ENCODE results near the gene PVALB. TPM values are rescaled to one million over a fixed set of nuclear protein-coding genes. Genes with fewer than 3 reads are reported as not detected.
A peak's percentile ranks its signal among the peaks of the same experiment; 100 is the strongest.

The PVALB gene
- total RNA-seq, 4 donors from 2014 or later = not detected

GRCh38 chr22:36764060-36764459, 52.8 kb downstream of the PVALB start:
- intact Hi-C loops (cut with DNase I) = loop anchor here (10.0 kb wide), 1 partner anchor 209 kb away; no protein-coding TSS in a partner anchor
- no peak for DNase-seq
- Histone ChIP-seq H3K36me3 (peaks cover 0 to 31% (median 0%) of the 10 kb centered on the region in 3 donors), H3K4me1 (peaks cover 5 to 55% (median 20%) of the 10 kb centered on the region in 3 donors), H3K4me3 (no peak overlapping the region), H3K27ac (peak overlapping the region in 2 of 4 donors; percentile 31 to 44), H3K27me3 (no peaks in the 10 kb centered on the region), H3K9me3 (no peaks in the 10 kb centered on the region)
- TF ChIP-seq POLR2A (IDR thresholded peaks at IDR 0.05) = no peak
- no peak for TF ChIP-seq CTCF (IDR thresholded peaks at IDR 0.05)
- 15 to 61% methylated on average over 9 of the region's 9 CpGs for WGBS, 2 donors

GRCh38 chr22:36763576-36763975, 53.3 kb downstream of the PVALB start:
- peaks cover 5 to 55% (median 20%) of the 10 kb centered on the region in 3 donors for H3K4me1 ChIP-seq
- TF ChIP-seq CTCF (IDR thresholded peaks at IDR 0.05) (no peak), POLR2A (IDR thresholded peaks at IDR 0.05) (no peak)
- H3K27me3 ChIP-seq = no peaks in the 10 kb centered on the region
- no peak overlapping the region for H3K4me3 ChIP-seq
- intact Hi-C loops (cut with DNase I) = loop anchor here (10.0 kb wide), 1 partner anchor 209 kb away; no protein-coding TSS in a partner anchor
- H3K27ac ChIP-seq = peak overlapping the region in 2 of 4 donors; percentile 31 to 44
- H3K36me3 ChIP-seq = peaks cover 0 to 31% (median 0%) of the 10 kb centered on the region in 3 donors
- no peak for DNase-seq
- 51 to 54% methylated on average over 4 to 6 of the region's 8 CpGs for WGBS, 2 donors
- no peaks in the 10 kb centered on the region for H3K9me3 ChIP-seq

GRCh38 chr22:36762687-36763260, 54.1 kb downstream of the PVALB start:
- intact Hi-C loops (cut with DNase I) = loop anchor here (10.0 kb wide), 1 partner anchor 208 kb away; no protein-coding TSS in a partner anchor
- peak overlapping the region in 1 of 4 donors; percentile 34 for H3K27ac ChIP-seq
- TF ChIP-seq POLR2A (IDR thresholded peaks at IDR 0.05) = no peak
- no peak for TF ChIP-seq CTCF (IDR thresholded peaks at IDR 0.05)
- H3K36me3 ChIP-seq = peaks cover 0 to 31% (median 0%) of the 10 kb centered on the region in 3 donors
- no peak overlapping the region for H3K4me3 ChIP-seq
- H3K27me3 ChIP-seq = no peaks in the 10 kb centered on the region
- peaks cover 5 to 55% (median 20%) of the 10 kb centered on the region in 3 donors for H3K4me1 ChIP-seq
- no peak for DNase-seq
- H3K9me3 ChIP-seq = no peaks in the 10 kb centered on the region
- 60 to 67% methylated on average over 12 to 15 of the region's 17 CpGs for WGBS, 2 donors

- Histone ChIP-seq H3K4me1 (peaks cover 5 to 63% (median 20%) of the 10 kb centered on the region in 3 donors), H3K27ac (no peak overlapping the region), H3K4me3 (no peak overlapping the region), H3K36me3 (peaks cover 0 to 23% (median 0%) of the 10 kb centered on the region in 3 donors), H3K27me3 (peaks cover 0 to 8% (median 0%) of the 10 kb centered on the region in 4 donors), H3K9me3 (no peaks in the 10 kb centered on the region)
- 92 to 94% methylated on average over 7 to 10 of the region's 10 CpGs for WGBS, 2 donors
- DNase-seq = no peak
- TF ChIP-seq POLR2A (IDR thresholded peaks at IDR 0.05) = no peak
- intact Hi-C loops (cut with DNase I) = loop anchor here (10.0 kb wide), 1 partner anchor 207 kb away; no protein-coding TSS in a partner anchor
Measured at GRCh38 chr22:36761553-36762240, 55.1 kb downstream of the PVALB start.

- Histone ChIP-seq H3K4me1 (peaks cover 5 to 63% (median 20%) of the 10 kb centered on the region in 3 donors), H3K36me3 (peaks cover 0 to 18% (median 0%) of the 10 kb centered on the region in 3 donors), H3K4me3 (no peak overlapping the region), H3K27me3 (peaks cover 0 to 17% (median 0%) of the 10 kb centered on the region in 4 donors), H3K27ac (no peak overlapping the region), H3K9me3 (no peaks in the 10 kb centered on the region)
- 67 to 73% methylated on average over 11 of the region's 11 CpGs for WGBS, 2 donors
- no peak for DNase-seq
- intact Hi-C loops (cut with DNase I) = loop anchor here (10.0 kb wide), 1 partner anchor 206 kb away; no protein-coding TSS in a partner anchor
- TF ChIP-seq CTCF (IDR thresholded peaks at IDR 0.05) (no peak), POLR2A (IDR thresholded peaks at IDR 0.05) (no peak)
Measured at GRCh38 chr22:36760786-36761185, 56.0 kb downstream of the PVALB start.
